Stimulated activated CD4-positive, alpha-beta T cell treated with anti-CD3 and anti-CD28 coated beads, Interleukin-2, amount 100 ng/mL, for 4 hours (primary cell): ENCODE data around the gene GAL3ST2.
"Not testable (repeated sequence)": the region's sequence is repeated elsewhere in the genome, so short reads cannot be mapped to it uniquely, and the experiment has no call there.

Experiments
- DNase-seq: peaks from one replicate; pipeline ENCODE4 v3.0.0-alpha.2; 2020; ENCODE audit warnings: low read depth

Gene GAL3ST2

DNA sequence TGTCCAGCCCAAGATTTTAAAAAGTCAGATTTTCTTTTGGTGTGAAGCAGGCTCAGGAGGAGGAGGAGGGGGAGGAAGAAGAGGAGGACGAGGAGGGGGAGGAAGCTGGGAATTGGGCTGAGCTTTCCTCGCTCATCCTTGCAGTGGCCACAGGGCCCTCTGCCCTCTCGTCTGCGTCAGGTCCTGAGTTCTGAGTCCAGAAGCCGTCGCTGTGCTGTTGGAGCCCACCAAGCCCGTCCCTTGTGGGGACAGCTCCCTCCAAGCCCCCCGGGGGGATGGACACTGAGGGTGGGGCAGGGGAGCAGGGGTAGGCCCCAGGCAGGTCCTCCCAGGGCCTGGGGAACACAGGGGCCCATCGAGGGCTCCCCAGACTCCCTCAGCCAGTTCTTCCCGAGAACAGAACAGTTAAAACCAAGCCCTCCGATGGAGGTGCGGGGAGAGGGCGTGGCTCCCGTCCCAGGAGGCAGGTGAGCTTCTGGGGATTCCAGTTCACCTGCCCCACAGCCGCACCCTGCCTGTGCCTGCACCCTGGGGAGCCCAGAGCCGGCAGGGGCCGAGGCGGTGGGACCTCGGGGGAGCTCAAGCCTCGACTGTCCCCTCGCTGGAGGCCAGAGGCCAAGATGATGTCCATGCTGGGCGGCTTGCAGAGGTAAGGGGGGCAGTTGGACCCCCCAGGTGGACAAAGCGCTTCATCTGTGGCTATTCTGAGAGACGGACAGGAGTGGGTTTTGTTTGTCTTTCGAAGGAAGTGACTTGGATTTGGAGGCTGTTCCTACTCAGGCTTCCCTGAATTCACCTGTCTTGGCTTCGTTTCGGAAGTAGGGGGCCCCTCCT, at the start of gene GAL3ST2:
TSS of gene GAL3ST2 (plus strand) at position 487 of the 834 bp plus-strand sequence. CDS start at position 621, 134 bp downstream.
- no peak for DNase-seq

DNA sequence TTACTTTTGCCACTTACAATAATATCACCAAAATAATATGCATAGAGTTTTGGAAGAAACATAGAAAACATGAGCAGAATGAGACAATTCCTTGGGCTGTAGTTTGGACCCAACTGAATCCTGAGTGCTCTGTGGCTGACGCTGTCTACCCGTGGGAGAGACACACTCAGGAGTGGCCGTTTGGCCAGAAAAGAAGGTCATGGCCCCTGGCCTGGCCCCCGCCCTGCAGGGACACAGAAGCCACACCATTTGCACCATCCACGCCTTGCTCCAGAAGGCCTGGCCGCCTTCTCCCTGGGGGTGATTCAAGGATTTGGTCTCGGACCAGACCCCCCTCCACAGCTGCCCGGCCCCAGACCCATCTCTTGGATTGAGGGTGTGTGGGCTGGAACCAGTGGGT, 48.6 kb upstream of the GAL3ST2 start:
- DNase-seq: no peak

DNA sequence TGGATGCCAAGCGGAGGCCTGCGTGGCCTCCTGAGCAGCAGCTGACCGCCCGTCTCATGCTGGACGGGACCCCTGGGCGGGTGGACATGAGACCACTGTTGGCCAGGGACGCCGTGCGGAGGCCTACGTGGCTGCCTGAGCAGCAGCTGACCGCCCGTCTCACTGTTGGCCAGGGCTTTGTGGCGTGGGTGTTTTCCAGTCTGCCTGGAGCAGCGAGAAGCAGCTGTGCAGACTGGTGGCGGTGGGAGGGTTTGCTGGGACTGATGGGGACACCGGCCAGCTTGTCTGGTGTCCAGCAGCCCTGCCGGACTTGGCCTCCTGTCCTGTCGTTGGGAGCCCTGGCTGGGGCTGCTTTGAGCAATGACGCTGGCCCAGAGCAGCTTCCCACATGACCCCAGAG, 48.0 kb upstream of the GAL3ST2 start:
- DNase-seq: no peak

DNA sequence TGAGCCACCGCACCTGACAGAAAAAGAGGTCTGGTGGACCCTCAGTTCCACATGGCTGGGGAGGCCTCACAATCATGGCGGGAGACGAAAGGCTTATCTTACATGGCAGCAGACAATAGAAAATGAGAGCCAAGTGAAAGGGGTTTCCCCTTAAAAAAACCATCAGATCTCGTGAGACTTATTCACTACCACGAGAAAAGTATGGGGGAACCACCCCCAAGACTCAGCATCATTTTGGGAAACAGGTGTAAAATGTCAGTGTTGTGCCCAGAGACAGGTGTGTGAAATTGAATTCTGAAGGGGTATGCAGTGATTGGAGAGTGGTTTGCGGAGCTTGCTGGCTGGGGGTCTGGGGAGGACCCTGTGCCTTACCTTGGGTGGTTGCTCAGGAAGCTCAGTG, 46.8 kb upstream of the GAL3ST2 start:
- DNase-seq: no peak

DNA sequence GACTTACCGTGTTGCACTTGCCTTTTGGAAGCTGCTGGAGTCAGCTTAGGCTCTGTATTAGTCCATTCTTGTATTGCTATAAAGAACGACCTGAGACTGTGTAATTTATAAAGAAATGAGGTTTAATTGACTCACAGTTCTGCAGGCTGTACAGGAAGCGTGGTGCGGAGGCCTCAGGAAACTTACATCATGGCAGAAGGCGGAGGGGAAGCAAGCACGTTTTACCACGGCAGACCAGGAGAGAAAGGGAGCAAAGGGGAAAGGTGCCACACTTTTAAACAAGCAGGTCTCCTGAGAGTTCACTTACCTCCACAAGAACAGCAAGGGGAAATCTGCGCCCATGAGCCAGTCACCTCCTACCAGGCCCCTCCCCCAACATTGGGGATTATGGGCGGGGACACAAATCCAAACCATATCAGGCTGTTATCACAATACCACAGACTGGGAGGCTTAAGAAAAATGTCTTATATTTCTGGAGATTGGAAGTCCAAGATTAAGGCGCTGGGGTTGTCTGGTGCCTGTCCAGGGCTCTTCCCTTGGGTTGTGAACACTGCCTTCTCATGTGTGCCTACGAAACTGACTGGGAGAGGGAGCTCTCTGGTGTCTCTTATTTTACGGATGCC, 45.8 kb upstream of the GAL3ST2 start:
- no peak for DNase-seq

DNA sequence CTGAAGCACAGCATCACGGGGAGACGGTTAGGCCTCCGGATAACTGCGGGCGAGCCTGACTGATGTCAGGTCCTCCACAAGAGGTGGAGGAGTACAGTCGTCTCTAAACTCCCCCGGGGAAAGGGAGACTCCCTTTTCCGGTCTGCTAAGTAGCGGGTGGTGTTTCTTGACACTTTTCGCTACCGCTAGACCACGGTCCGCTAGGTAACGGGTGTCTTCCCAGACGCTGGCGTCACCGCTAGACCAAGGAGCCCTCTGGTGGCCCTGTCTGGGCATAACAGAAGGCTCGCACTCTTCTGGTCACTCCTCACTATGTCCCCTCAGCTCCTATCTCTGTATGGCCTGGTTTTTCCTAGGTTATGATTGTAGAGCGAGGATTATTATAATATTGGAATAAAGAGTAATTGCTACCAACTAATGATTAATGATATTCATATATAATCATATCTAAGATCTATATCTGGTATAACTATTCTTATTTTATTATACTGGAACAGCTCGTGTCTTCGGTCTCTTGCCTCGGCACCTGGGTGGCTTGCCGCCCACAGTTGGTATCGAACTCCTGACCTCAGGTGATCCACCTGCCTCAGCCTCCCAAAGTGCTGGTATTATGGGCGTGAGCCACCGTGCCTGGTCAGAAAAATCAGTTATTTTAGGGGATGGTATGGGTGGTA, 44.0 kb upstream of the GAL3ST2 start:
- peak; percentile 35 for DNase-seq

DNA sequence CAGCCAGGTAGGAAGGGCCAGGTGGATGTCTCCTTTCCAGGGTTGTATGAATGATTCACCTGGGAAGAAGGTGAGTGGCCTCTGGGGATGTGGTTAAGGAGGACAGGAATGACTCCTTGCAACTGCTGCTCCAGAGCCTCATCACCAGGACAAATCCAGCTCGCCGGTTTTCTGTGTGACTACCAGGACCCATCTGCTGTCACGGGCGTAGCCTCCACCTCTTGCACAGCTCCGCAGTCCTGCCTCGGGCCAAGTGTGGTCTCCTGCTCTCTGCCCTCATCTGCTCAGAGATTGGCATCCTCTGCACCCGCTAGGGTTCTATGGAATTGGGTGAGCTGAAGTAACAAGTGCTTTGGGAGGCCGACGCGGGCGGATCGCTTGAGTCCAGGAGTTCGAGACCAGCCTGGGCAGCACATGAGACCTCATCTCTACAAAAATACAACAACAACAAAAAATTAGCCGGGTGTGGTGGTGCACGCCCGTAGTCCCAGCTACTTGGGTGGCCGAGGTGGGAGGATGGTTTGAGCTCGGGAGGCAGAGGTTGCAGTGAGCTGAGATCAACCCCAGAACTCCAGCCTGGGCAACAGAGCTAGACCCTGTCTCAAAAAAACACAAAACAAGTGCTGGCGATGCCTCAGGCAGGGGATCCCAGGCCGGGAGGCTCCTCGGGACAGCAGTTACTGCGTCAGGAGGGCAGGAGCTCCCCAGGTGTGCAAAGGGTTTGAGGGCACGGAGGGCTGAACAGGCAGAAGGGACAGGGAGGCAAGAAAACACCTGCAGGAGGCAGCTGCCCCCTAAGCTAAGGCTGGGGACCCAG, 43.0 kb upstream of the GAL3ST2 start:
- no peak for DNase-seq

DNA sequence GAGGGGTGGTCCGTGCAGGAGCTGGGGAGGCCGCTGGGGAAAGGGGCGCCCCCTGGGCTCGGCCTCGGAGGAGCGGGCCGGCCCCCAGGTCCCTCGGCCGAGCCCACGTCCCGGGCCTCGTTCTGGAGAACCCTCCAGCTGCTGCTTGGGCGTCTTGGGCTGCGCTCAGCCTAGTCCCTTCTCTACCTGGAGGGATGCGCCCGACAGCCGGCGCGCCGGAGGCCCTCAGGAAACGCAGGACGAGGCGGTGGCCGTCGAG, 42.5 kb upstream of the GAL3ST2 start:
- DNase-seq: no peak

DNA sequence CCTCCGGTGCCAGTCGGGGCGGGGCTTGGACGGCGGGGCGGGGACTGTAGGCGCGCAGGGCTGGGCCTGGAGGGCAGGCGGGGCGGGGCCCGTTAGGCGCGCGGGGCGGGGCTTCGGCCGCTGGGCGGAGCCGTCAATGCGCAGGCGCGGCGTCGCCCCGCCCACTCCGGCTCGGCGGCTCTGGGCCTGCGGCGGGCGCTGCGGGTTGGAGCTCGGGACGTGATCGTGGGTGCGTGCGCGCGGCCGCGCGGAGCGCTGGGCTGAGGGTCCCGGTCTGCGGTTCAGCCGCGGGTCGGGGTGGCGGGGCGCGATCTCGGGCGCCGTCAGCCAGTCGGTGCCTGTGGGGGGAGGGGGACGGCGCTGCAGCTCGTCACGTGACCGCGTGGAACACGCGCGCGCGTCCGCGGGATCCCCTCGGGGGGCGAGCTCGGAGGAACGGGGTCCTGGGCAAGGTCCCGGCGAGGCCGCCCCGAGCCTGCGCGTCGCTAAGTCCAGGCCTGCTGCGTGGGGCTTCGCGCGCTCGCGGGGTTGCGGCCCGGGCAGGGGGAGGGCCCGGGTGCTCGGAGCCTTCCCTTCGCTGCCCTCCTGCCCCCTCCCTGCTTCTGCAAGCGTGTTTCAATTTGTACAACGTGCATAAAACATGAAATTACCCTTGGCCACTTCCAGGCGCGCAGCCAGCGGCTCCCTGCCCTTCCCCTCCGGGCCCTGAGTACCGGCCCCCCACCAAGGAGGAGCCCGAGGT, 42.0 kb upstream of the GAL3ST2 start, which contains the start of gene D2HGDH:
TSS of gene D2HGDH (plus strand) at position 164 of the 742 bp plus-strand sequence. CDS start 595 bp downstream, outside the sequence.
- peak; percentile 89 for DNase-seq

DNA sequence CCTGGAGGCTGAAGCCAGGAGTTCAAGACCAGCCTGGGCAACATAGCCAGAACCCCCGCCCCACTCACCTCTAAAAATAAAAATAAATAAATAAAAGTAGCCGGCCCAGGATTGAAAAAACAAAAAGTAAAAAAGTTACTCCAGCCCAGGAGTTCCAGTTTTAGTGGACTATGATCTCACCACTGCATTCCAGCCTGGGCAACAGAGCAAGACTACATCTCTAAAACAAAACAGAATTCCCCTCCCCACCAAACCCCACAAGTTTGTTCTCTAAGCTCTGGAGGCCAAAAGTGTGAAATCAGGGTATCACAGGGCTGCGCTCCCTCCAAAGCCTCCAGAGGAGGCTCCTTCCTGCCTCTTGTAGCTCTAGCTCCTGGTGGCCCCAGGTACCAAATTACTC, 40.5 kb upstream of the GAL3ST2 start:
- DNase-seq: no peak

DNA sequence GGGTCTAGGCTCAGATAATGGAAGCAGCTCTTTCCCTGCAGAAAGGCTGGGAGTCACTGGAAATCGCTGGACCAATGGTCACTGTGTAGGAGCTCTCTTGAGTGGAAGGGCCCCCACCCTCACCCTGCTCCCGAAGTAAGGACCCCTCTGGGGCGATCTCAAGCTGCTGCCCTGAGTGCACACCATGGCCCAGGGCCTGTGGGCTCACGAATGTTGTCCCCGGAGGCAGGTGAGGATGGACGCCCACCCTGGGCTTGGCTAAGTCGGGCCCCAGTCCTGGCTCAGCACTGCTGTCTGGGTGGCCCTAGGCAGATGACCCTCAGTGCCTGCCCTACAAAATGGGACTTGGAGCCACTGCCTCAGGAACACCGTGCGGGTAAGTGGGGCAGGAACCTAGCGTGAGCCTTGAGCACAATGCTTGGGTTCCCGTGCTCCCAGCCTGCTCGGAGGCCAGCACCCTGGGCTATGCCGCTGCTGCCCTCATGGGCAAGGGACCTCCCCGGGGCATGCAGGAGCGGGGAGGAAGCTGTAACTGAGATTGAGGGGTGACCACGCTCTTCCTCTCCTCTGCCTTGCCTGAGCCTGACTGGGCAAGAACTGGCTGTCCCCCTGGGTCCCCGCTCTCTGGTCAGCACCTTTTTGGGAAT, 38.5 kb upstream of the GAL3ST2 start:
- no peak for DNase-seq

DNA sequence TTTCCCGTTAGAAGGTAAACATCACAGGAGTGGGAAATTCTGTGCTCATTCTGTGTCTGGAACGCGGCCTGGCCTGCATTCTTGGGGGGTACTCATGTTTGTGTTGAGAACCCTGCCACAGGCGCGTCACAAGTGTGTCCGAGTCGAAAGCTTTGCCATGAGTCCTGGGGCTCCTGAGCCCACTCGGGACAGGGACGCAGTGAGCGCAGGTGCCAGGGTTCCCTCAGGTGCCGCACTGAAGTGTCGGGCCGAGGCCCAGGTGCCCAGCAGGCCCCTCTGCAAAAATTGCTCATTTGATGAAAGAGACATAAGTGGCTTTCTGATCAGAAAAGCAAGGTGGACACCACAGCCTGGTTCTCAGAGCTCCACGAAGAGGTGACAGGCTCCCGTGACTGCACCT, 37.4 kb upstream of the GAL3ST2 start:
- no peak for DNase-seq

DNA sequence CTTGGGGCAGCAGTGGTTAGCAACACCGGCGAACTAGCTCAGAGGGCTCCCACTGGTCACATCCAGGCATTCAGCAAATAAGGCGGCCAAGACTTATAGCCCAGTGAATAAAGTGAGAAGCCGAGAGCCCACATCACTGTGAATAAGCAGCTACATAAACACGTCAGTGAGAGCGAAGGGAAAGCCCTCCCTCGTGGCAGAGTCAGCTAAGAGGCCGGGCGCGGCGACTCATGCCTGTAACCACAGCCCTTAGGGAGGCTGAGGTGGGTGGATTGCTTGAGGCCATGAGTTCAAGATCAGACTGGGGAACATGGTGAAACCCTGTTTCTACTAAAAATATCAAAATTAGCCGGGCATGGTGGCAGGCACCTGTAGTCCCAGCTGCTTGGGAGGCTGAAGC, 37.0 kb upstream of the GAL3ST2 start:
- DNase-seq: peak; percentile 53

DNA sequence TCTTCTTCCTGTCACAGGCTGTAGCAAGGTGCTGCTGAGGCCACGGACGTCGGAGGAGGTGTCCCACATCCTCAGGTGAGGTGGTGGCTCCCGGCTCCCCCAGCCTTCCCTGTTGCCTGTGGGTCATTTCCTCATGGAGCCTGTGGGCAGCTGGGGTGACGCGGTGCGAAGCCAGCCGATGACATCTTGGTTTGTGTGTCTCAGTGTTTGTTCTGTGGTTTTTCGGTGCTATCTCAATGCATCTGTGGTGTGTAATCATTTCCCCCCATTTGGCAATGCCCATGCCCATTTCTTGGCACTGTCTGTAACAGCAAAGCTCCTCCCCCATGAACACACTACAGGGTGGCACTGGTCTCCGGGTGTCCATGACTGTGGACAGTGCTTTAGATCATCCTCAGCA, 35.6 kb upstream of the GAL3ST2 start:
- no peak for DNase-seq

DNA sequence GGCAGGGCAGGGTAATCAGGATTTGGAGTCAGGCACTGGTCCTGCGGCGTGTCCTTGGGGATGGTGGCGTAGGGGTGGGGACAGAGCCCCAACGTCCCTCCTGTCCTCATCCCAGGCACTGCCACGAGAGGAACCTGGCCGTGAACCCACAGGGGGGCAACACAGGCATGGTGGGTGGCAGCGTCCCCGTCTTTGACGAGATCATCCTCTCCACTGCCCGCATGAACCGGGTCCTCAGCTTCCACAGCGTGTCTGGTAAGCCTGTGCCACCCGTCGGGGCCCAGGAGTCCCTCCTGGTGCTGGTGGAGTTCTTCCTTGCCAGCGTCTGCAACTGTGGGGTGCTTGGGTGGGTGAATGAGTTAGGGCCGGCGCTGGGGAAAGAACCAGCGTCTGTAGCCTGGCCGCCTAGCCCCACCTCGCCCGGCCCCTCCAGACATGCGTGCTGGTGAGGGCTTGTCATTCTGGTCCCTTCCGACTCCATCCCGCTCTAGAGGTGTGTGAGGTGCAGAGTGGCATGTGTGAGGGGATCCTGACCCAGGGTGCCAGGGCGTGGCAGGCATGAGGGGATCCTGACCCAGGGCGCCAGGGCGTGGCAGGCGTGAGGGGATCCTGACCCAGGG, 34.2 kb upstream of the GAL3ST2 start:
- DNase-seq: no peak

DNA sequence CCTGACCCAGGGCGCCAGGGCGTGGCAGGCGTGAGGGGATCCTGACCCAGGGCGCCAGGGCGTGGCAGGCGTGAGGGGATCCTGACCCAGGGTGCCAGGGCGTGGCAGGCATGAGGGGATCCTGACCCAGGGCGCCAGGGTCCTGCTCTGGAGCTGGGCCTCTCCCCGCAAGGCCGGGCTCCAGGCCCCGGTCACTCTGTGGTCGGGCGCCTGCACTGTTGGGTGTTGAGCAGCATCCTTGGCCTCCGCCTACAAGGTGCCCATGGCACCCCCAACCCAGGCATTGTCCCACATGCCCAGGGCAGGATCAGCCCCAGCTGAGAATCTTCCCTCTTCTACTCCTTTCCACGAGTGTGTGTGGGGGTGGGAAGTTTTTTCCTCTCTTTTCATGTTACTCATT, 33.6 kb upstream of the GAL3ST2 start:
- not testable (repeated sequence) for DNase-seq

DNA sequence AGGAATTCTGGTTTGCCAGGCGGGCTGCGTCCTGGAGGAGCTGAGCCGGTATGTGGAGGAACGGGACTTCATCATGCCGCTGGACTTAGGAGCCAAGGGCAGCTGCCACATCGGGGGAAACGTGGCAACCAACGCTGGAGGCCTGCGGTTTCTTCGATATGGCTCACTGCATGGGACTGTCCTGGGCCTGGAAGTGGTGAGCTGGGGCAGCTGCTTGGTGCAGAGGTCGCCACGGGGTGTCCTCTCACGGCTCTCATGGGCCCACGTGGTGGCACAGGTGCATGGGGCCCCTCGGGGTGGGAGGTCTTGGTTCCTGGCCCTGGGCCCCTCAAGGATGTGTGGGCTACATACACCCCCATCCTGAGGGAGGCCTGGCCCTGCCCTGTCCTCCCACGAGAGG, 33.0 kb upstream of the GAL3ST2 start:
- no peak for DNase-seq

DNA sequence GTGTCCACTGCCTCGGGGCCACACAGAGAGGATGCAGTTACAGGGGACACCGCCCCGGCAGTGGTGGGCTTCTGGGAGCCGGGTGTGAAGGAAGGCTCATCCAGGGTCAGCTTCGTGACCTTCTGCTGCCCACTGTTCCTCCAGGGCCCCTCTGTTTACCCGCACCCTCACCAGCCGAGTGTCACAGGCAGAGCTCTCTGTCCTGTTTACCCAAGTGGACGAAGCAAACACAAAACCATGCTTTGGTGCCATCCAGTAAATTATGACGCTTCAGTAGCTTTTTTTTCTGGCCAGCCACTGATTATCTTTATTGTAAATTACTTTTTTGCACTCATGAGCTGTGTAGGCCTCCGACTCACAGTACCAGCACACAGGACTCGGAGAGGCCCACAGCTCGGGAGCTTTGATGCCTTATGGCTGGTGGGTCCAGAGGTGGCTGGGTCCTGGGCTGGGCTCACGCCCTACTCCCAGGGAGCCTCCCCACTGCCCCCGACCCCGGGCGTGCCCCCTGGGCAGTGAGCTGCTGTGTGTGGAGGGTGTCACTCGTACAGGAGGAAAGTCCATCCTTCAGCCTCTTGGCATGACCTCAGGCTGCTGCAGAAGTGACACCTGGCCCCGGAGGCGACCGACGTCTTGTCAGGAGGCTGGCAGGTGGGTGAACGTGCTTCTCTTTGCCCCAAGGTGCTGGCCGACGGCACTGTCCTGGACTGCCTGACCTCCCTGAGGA, 32.4 kb upstream of the GAL3ST2 start:
- DNase-seq: no peak

DNA sequence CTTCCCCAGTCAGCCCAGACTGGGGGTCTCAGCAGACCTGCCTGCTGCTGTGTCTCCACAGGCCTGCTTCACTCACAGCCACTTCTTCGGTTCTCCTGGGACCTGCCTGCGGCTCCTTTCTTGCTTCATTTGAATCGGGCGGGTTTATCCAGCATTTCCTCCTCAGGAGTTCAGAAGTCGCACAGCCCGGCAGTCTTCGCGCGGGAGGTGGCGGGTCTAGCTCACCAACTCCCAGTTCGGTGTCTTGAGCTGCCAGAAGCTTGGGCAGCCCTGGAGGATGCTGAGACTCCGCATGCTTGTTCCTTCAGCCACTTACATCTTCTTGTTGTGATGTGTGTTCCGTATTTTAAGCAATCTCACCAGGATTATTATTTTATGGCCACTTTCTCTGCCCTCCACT, 31.3 kb upstream of the GAL3ST2 start:
- DNase-seq: no peak

DNA sequence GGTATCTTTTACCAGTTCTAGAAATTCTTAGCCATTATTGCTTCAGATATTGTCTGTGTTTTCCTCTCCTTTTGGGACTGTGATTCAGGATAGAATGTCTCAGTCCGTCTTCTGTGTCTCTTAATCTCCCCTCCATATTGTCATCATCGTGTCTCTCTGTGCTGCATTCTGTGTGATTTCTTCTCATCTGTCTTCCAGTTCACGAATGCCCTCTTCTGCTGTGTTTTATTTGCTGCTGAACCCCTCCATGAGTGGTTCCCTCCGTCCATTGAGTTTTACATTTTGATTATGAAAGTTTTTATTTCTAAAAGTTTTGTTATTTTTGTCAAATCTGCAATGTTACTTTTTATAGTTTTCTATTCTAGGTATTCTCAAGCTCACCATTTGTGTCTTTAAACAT, 30.5 kb upstream of the GAL3ST2 start:
- DNase-seq: no peak
